Stimulated activated CD8-positive, alpha-beta memory T cell treated with anti-CD3 and anti-CD28 coated beads, Interleukin-15, amount 100 ng/mL, for 24 hours (primary cell): ENCODE measurements around the gene AJAP1.

Source experiments
- DNase-seq: peaks from one replicate; pipeline ENCODE4 v3.0.0-alpha.2; 2020; ENCODE audit warnings: low read depth

AJAP1 gene

GRCh38 chr1:4734219-4734618 is 79.8 kb downstream of the AJAP1 start:
- no peak for DNase-seq

- no peak for DNase-seq
Measured at GRCh38 chr1:4734791-4735190, 80.4 kb downstream of the AJAP1 start.

- DNase-seq, result no peak
Measured at GRCh38 chr1:4736254-4736653, 81.8 kb downstream of the AJAP1 start.

- DNase-seq, result no peak
Measured at GRCh38 chr1:4741876-4742423, 87.5 kb downstream of the AJAP1 start.

- DNase-seq, result no peak
Measured at GRCh38 chr1:4743978-4744750, 89.8 kb downstream of the AJAP1 start.

- DNase-seq, result no peak
Measured at GRCh38 chr1:4745560-4745959, 91.2 kb downstream of the AJAP1 start.

- no peak for DNase-seq
Measured at GRCh38 chr1:4749406-4749805, 95.0 kb downstream of the AJAP1 start.

GRCh38 chr1:4750177-4750576 is 95.8 kb downstream of the AJAP1 start:
- no peak for DNase-seq

GRCh38 chr1:4752059-4752458 is 97.7 kb downstream of the AJAP1 start:
- DNase-seq, result no peak

- no peak for DNase-seq
Measured at GRCh38 chr1:4754816-4755215, 100.4 kb downstream of the AJAP1 start.

GRCh38 chr1:4755301-4755845 is 101.0 kb downstream of the AJAP1 start:
- no peak for DNase-seq

GRCh38 chr1:4755864-4756504 is 101.6 kb downstream of the AJAP1 start:
- no peak for DNase-seq

- DNase-seq, result no peak
Measured at GRCh38 chr1:4756851-4757580, 102.6 kb downstream of the AJAP1 start.

GRCh38 chr1:4759671-4760070 is 105.3 kb downstream of the AJAP1 start:
- DNase-seq, result no peak

GRCh38 chr1:4760088-4760487 is 105.7 kb downstream of the AJAP1 start:
- DNase-seq, result no peak

- DNase-seq, result no peak
Measured at GRCh38 chr1:4761324-4761723, 106.9 kb downstream of the AJAP1 start.

GRCh38 chr1:4762146-4762545 is 107.7 kb downstream of the AJAP1 start:
- no peak for DNase-seq

- no peak for DNase-seq
Measured at GRCh38 chr1:4767308-4767707, 112.9 kb downstream of the AJAP1 start.

- no peak for DNase-seq
Measured at GRCh38 chr1:4768553-4768952, 114.1 kb downstream of the AJAP1 start.

GRCh38 chr1:4769516-4770280 is 115.3 kb downstream of the AJAP1 start:
- no peak for DNase-seq

GRCh38 chr1:4770713-4771112 is 116.3 kb downstream of the AJAP1 start:
- no peak for DNase-seq

- no peak for DNase-seq
Measured at GRCh38 chr1:4771267-4771666, 116.9 kb downstream of the AJAP1 start.
